ENCODE results near the gene SLC9C2.

- TF ChIP-seq CTCF (IDR thresholded peaks at IDR 0.05) (no peak), POLR2A (IDR thresholded peaks at IDR 0.05) (no peak)
Measured at GRCh38 chr1:173601588-173601987, 1.3 kb downstream of the SLC9C2 start.
